ENCODE results near the gene MIS12. TPM values are rescaled to one million over a fixed set of nuclear protein-coding genes. Genes with fewer than 3 reads are reported as not detected.

The MIS12 gene
- total and polyA plus RNA-seq, 2 of the 8 experiments (the other 6 are each of a cell fraction or from before 2014, with no cell fraction given), result 9.5 to 25.6 TPM

GRCh38 chr17:5536866-5537650 is 50.7 kb downstream of the MIS12 start:
- 0 out of 2 replicates have a peak overlapping the region, but pooled peaks have one; percentile 24 for H2AFZ ChIP-seq (ENCODE audit: low read length)
- H2AK5ac ChIP-seq (ENCODE audit: low read depth, low read length), result no peak overlapping the region
- DNase-seq (ENCODE audit: low read depth in 1 of 2, low spot score in 2 of 2) (no peak), FAIRE-seq (no peak)
- no peaks in the 10 kb centered on the region for H3K23me2 ChIP-seq (ENCODE audit: low read depth, low read length)
- H3K27me3 ChIP-seq (replicated peaks in 1 of 4; ENCODE audit: control insufficient read depth in 3 of 4, extremely low read depth in 1 of 4, insufficient read depth in 3 of 4, low read length in 3 of 4), result no peaks in the 10 kb centered on the region
- no peak overlapping the region for H2BK15ac ChIP-seq (ENCODE audit: low read length)
- ChIA-PET CTCF (ENCODE audit: partially characterized antibody) (interaction anchor here (0.6 to 0.7 kb wide), 2 partner anchors 10 to 331 kb away, joined by 3 read pairs; no protein-coding TSS in a partner anchor), POLR2A (ENCODE audit: partially characterized antibody) (interaction anchor here (1.5 kb wide), 1 partner anchor 14 kb away, joined by 4 read pairs; no protein-coding TSS in a partner anchor)
- H3K27ac ChIP-seq (ENCODE audit: low read depth, low read length), result no peak overlapping the region
- H3K36me3 ChIP-seq (ENCODE audit: control insufficient read depth in 2 of 4, insufficient read depth in 4 of 4, low read length in 3 of 4), result no peaks in the 10 kb centered on the region
- no peak overlapping the region for H3K4me2 ChIP-seq (ENCODE audit: insufficient read depth in 1 of 2, low read depth in 2 of 2, low read length in 2 of 2)
- H3K23ac ChIP-seq (ENCODE audit: insufficient read length), result no peak overlapping the region
- no peak overlapping the region for H3K18ac ChIP-seq (ENCODE audit: extremely low read depth, low read length)
- no peak overlapping the region for H3K14ac ChIP-seq (ENCODE audit: insufficient read length)
- no peak overlapping the region for H3K4ac ChIP-seq (replicated peaks; ENCODE audit: insufficient read length, low read depth, low read length)
- H2BK12ac ChIP-seq (ENCODE audit: low read depth, low read length), result no peak overlapping the region
- WGBS, 2 experiments (ENCODE audit: extremely low coverage in 1 of 2, insufficient coverage in 1 of 2, insufficient read length in 1 of 2, insufficient replicate concordance in 2 of 2, low coverage in 1 of 2, low lambda C conversion rate in 2 of 2, missing lambda C conversion rate in 1 of 2), result 91% methylated on average over 10 of the region's 11 CpGs; no CpG with 5 or more reads in 1 of the 2 experiments
- H3K9ac ChIP-seq (replicated peaks in 1 of 4; ENCODE audit: extremely low read depth in 1 of 4, low read depth in 3 of 4, low read length in 3 of 4), result no peak overlapping the region
- peaks cover 0 to 6% (median 2%) of the 10 kb centered on the region in 4 experiments; a peak in 4 of 7 replicates for H3K4me1 ChIP-seq (replicated peaks in 1 of 4; ENCODE audit: control insufficient read depth in 3 of 4, insufficient read depth in 4 of 4, low read length in 3 of 4)
- no peak overlapping the region for H3K4me3 ChIP-seq (ENCODE audit: extremely low read depth in 1 of 4, insufficient read depth in 2 of 4, low read depth in 3 of 4, low read length in 4 of 4)
- H4K8ac ChIP-seq (ENCODE audit: extremely low read depth, insufficient read depth, low read length), result peak overlapping the region; percentile 59; the same call in 1 of the 2 replicates
- H3K56ac ChIP-seq (replicated peaks; ENCODE audit: insufficient read length, low read depth, low read length), result no peak overlapping the region
- H2BK20ac ChIP-seq (ENCODE audit: low read length), result no peak overlapping the region
- no peak overlapping the region for H4K91ac ChIP-seq (replicated peaks; ENCODE audit: insufficient read length, low read length)
- no peak overlapping the region for H2BK5ac ChIP-seq (ENCODE audit: low read depth, low read length)
- no peaks in the 10 kb centered on the region for H3K79me1 ChIP-seq (ENCODE audit: low read depth, low read length)
- no peaks in the 10 kb centered on the region for H3K79me2 ChIP-seq (ENCODE audit: control insufficient read depth in 1 of 2, insufficient read depth in 2 of 2, low read length in 2 of 2)
- H4K5ac ChIP-seq (ENCODE audit: insufficient read length, low read depth, low read length), result no peak overlapping the region
- no peaks in the 10 kb centered on the region for H3K9me3 ChIP-seq (ENCODE audit: insufficient read depth in 2 of 2, low read depth in 1 of 2, low read length in 1 of 2)
- no peak overlapping the region for H2BK120ac ChIP-seq (replicated peaks; ENCODE audit: low read depth, low read length)
- no peaks in the 10 kb centered on the region for H4K20me1 ChIP-seq (replicated peaks in 1 of 2; ENCODE audit: control insufficient read depth in 1 of 2, insufficient read depth in 2 of 2, low read length in 2 of 2)
- TF ChIP-seq TBP (IDR thresholded peaks at IDR 0.05; ENCODE audit: low read depth, low read length) (no peak), EZH2 (IDR thresholded peaks at IDR 0.05; ENCODE audit: low read depth, low read length, severe bottlenecking) (no peak), CEBPB (IDR thresholded peaks at IDR 0.05; ENCODE audit: low read depth, low read length) (no peak), KDM5A (IDR thresholded peaks at IDR 0.05; ENCODE audit: low read length) (no peak), HDAC6 (IDR thresholded peaks at IDR 0.05; ENCODE audit: low read depth, low read length) (no peak), CTBP2 (IDR thresholded peaks at IDR 0.05; ENCODE audit: borderline replicate concordance, insufficient read depth, insufficient read length, low read length) (no peak), SP4 (IDR thresholded peaks at IDR 0.05; ENCODE audit: low read length) (no peak), CBX5 (IDR thresholded peaks at IDR 0.05; ENCODE audit: low read depth, low read length) (no peak), ZNF274 (IDR thresholded peaks at IDR 0.05; ENCODE audit: borderline replicate concordance, extremely low read depth, low read length) (no peak), KDM4A (IDR thresholded peaks at IDR 0.05; ENCODE audit: low read depth, low read length, severe bottlenecking) (no peak), RAD21 (IDR thresholded peaks at IDR 0.05 in 1 of 2, conservative IDR thresholded peaks at IDR 0.05 in 1 of 2; ENCODE audit: low read depth in 2 of 2, low read length in 2 of 2) (no peak), GTF2F1 (IDR thresholded peaks at IDR 0.05; ENCODE audit: borderline replicate concordance, low read depth, low read length) (no peak)
